Heart right ventricle (tissue), 16 donors: ENCODE results near the gene MIOX. TPM values are rescaled to one million over a fixed set of nuclear protein-coding genes. Genes with fewer than 3 reads are reported as not detected.
A peak's percentile ranks its signal among the peaks of the same experiment; 100 is the strongest.

ENCODE experiments used
- ATAC-seq, 8 donors: fragments of 200-7000 bp; cut with Tn5 transposase; one replicate each; pipeline ENCODE4 v1.9.1; 2020; ENCODE audit warnings: mild to moderate bottlenecking in 8 of 8, moderate library complexity in 8 of 8, moderate number of reproducible peaks in 1 of 8
- DNase-seq, 2 donors: peaks; one replicate each; pipeline ENCODE4 v3.0.0-alpha.2; 2020
- H3K27ac ChIP-seq, 10 donors: fragments of 200-600 bp; sonication (generic) in 2 of 10; one replicate each; pipeline versions ENCODE4 v1.5.0 to v1.8.0; 2020 to 2022; ENCODE audit warnings: mild to moderate bottlenecking in 3 of 10
- H3K27me3 ChIP-seq, 7 donors: fragments of 200-600 bp; one replicate each; pipeline ENCODE4 v1.8.0; 2021 to 2022; ENCODE audit warnings: mild to moderate bottlenecking in 2 of 7
- H3K36me3 ChIP-seq, 9 donors: fragments of 200-600 bp; sonication (generic) in 1 of 9; one replicate each; pipeline versions ENCODE4 v1.5.0 to v1.8.0; 2020 to 2022; ENCODE audit warnings: mild to moderate bottlenecking in 2 of 9
- H3K4me1 ChIP-seq, 9 donors: fragments of 200-600 bp; sonication (generic) in 1 of 9; one replicate each; pipeline versions ENCODE4 v1.5.0 to v1.8.0; 2020 to 2022; ENCODE audit warnings: mild to moderate bottlenecking in 4 of 9
- H3K4me3 ChIP-seq, 10 donors: fragments of 200-600 bp; sonication (generic) in 2 of 10; one replicate each; pipeline versions ENCODE4 v1.5.0 to v1.8.0; 2020 to 2022; ENCODE audit warnings: mild to moderate bottlenecking in 7 of 10, moderate library complexity in 2 of 10
- H3K9me3 ChIP-seq, 11 donors: fragments of 200-600 bp in 10 of 11; sonication (generic) in 2 of 11; one replicate each; pipeline versions ENCODE4 v1.5.0 to v1.8.0; 2013 to 2022; ENCODE audit warnings: mild to moderate bottlenecking in 2 of 11, control low read depth in 1 of 11, moderate library complexity in 1 of 11
- CTCF ChIP-seq, 9 donors: fragments of 200-600 bp; sonication (generic) in 2 of 9; IDR thresholded peaks; one replicate each; pipeline versions ENCODE4 v1.5.0 to v1.8.0; 2021 to 2022; ENCODE audit warnings: antibody characterized with exemption in 9 of 9, mild to moderate bottlenecking in 5 of 9, moderate library complexity in 1 of 9
- WGBS, 2 donors: extraction: QIAGEN DNeasy Blood & Tissue Kit; methylation state at CpG; one replicate each; pipeline ENCODE4 v1.1.7; 2013; ENCODE audit warnings: inconsistent platforms in 1 of 2; 5-methylcytosine and 5-hydroxymethylcytosine counted together
- intact Hi-C, 10 donors: fragments of 100-400 bp; cut with DNase I; formaldehyde crosslinking; loops; one replicate each; pipeline versions ENCODE4 v1.11.1 to v1.14.2; 2022
- long read RNA-seq, 3 donors: library from polyadenylated mRNA; unstranded; transcript quantifications; one replicate each; pipeline ENCODE4 v2.0.0, GENCODE V29; 2020 to 2021
- polyA plus RNA-seq, 2 donors: library from polyadenylated mRNA; stranded (reverse); fragments of 200-250 nt; gene quantifications; one replicate each; pipeline ENCODE4 v1.2.3, GENCODE V29; 2013
- total RNA-seq, 10 donors: library from RNA; stranded (reverse); fragmentation: NEBNext Ultra II Directional in 3 of 10; extraction: Animal tissue kit (Norgen Biotek cat#: 25700) in 3 of 10; gene quantifications; one replicate each; pipeline versions ENCODE4 v1.2.1 to v1.2.4, GENCODE V29; 2021 to 2023
- donor health status: Arrhythmogenic right ventricular cardiomyopathy.
- donor health status: ischemic (EF 13 %, LVEDD 7.1; RV severe dilation, severe dysfunction).
- donor health status: healthy with polysubstance abuse.
- donor health status: DM: no; HTN: yes; CAD: no.
- donor health status: DM: no; HTN: no; CAD: no.
- donor health status: ischemic (EF 25% LVEDD 6.9; RV normal size, moderate dysfunction).
- donor health status: ischemic (EF 25% LVEDD 5.7; RV mildly dilated, moderate dysfunction).
- donor health status: healthy.
- donor health status: DM: yes; HTN: yes; CAD: no.
- donor health status: Ischemic cardiomyopathy.
- donor health status: ischemic (EF 35%, LVEDD 5.7; RV mildly dilated, moderate dysfunction).
- donor health status: nonischemic (EF 11% LVEDD 7.7; RV severe dilation, severe dysfunction).
- donor health status: DM: yes; HTN: yes; CAD: no.
- donor health status: PGD.
- donor health status: ischemic (EF 29% LVEDD 5.4; RV normal size, mild dysfunction).
- donor health status: nonischemic (EF 23%, LVEDD 6.1; RV moderate dilation, normal function).

MIOX gene
- not detected for total RNA-seq
- polyA plus RNA-seq: not detected
- long read RNA-seq, donor 1: 0 reads
- long read RNA-seq, donor 2: 0 reads
- long read RNA-seq, donor 3: 0 reads

GRCh38 chr22:50486561-50487289, at the start of gene MIOX:
MIOX (plus strand) TSS chr22:50486859; CDS start chr22:50486898, 39 bp downstream.
- Histone ChIP-seq H3K9me3 (no peaks in the 10 kb centered on the region), H3K4me3 (no peak within 1 kb of the TSS), H3K4me1 (peaks cover 0 to 9% (median 6%) of the 10 kb centered on the region in 9 donors), H3K27ac (no peak within 1 kb of the TSS), H3K36me3 (no peaks in the 10 kb centered on the region), H3K27me3 (peaks cover 12 to 53% (median 48%) of the 10 kb centered on the region in 7 donors)
- no peak for ATAC-seq
- intact Hi-C loops: no loop called here
- WGBS, 2 donors: 62 to 65% methylated on average over 23 of the region's 23 CpGs
- TF ChIP-seq CTCF (IDR thresholded peaks at IDR 0.05): no peak
- DNase-seq: no peak

GRCh38 chr22:50437511-50438304, 49.0 kb upstream of the MIOX start:
- no peaks in the 10 kb centered on the region for H3K9me3 ChIP-seq
- no peak for DNase-seq
- no peak overlapping the region for H3K27ac ChIP-seq
- no peak for ATAC-seq
- intact Hi-C loops: no loop called here
- no peak overlapping the region for H3K4me3 ChIP-seq
- WGBS, 2 donors: 89 to 90% methylated on average over 36 of the region's 36 CpGs
- no peak for TF ChIP-seq CTCF (IDR thresholded peaks at IDR 0.05)
- no peaks in the 10 kb centered on the region for H3K27me3 ChIP-seq
- H3K4me1 ChIP-seq: no peaks in the 10 kb centered on the region
- H3K36me3 ChIP-seq: peaks cover 2 to 79% (median 44%) of the 10 kb centered on the region in 9 donors

- no peak overlapping the region for H3K4me3 ChIP-seq
- no peak overlapping the region for H3K27ac ChIP-seq
- no peaks in the 10 kb centered on the region for H3K27me3 ChIP-seq
- ATAC-seq: peak in 1 of 8 donors; percentile 1
- no peaks in the 10 kb centered on the region for H3K4me1 ChIP-seq
- intact Hi-C loops: no loop called here
- H3K9me3 ChIP-seq: no peaks in the 10 kb centered on the region
- peaks cover 0 to 83% (median 44%) of the 10 kb centered on the region in 9 donors for H3K36me3 ChIP-seq
- no peak for DNase-seq
- no peak for TF ChIP-seq CTCF (IDR thresholded peaks at IDR 0.05)
- WGBS, 2 donors: 90% methylated on average over 31 to 34 of the region's 34 CpGs
Measured at GRCh38 chr22:50438305-50439275, 48.1 kb upstream of the MIOX start.
